Adrenal gland (tissue), 5 donors: Measurements from ENCODE around the gene TPGS1.

ENCODE experiments used
- CTCF ChIP-seq, 6 experiments: fragments of 450-650 bp in 4 of 6; fragments of 200-600 bp in 2 of 6; sonication (generic) in 1 of 6; IDR thresholded peaks; 1 replicate in 5 of 6; 2 replicates in 1 of 6; pipeline versions ENCODE4 v1.5.1 to v1.8.0; 2016 to 2021; ENCODE audit warnings: antibody characterized with exemption in 6 of 6, mild to moderate bottlenecking in 2 of 6, moderate library complexity in 1 of 6
- POLR2A ChIP-seq, 2 donors: fragments of 450-650 bp; IDR thresholded peaks; one replicate each; pipeline ENCODE4 v1.6.1; 2017; ENCODE audit warnings: antibody characterized with exemption in 2 of 2, mild to moderate bottlenecking in 2 of 2, moderate library complexity in 1 of 2
- donor health status: DM: no; HTN: no; CAD: no.

- TF ChIP-seq POLR2A (IDR thresholded peaks at IDR 0.05) (no peak), CTCF (IDR thresholded peaks at IDR 0.05) (no peak)
Observed at GRCh38 chr19:535017-535835, 27.9 kb downstream of the TPGS1 start.
